Measurements from ENCODE around the gene GNB1.

DNA sequence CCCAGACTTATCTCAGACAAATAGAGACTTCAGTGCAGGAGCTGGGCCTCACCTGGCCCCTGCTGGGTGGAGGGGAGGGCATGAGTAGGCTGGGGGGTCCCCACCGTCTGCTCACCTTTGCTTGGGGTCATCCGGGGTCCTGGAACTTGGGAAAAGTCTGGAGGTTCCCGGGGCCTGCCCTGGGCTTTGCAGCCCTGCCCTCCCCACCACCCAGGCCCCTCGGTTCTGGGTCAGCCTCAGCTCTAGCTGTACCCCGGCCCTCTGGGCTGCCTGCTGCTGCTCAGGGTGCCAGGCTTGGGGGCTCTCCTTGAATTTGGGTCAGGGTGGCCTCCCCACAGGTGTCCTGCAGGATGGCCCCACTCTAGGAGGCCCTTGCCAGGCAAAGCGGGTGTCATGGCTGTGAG lies 30.6 kb upstream of the GNB1 start:
- TF ChIP-seq EZH2phosphoT487 (IDR thresholded peaks at IDR 0.05; ENCODE audit: borderline replicate concordance, low read length) (no peak), CTCF (IDR thresholded peaks at IDR 0.05; ENCODE audit: low read depth, low read length, poor library complexity, severe bottlenecking) (no peak)

Data from DOHH2 (cell line).